NCI-H510A treated with DMSO at 0.1 percent for 48 hours (cell line): ENCODE results near the gene GPHN.
"Not testable (repeated sequence)": the region's sequence is repeated elsewhere in the genome, so short reads cannot be mapped to it uniquely, and the experiment has no call there.

ENCODE experiments used
- DNase-seq: peaks from one replicate; lab custom pipeline; 2025; lab: John Stamatoyannopoulos, UW

GPHN gene

GRCh38 chr14:67059596-67059995 is 551.6 kb downstream of the GPHN start:
- DNase-seq = no peak

GRCh38 chr14:67060546-67060945 is 552.6 kb downstream of the GPHN start:
- no peak for DNase-seq

DNA sequence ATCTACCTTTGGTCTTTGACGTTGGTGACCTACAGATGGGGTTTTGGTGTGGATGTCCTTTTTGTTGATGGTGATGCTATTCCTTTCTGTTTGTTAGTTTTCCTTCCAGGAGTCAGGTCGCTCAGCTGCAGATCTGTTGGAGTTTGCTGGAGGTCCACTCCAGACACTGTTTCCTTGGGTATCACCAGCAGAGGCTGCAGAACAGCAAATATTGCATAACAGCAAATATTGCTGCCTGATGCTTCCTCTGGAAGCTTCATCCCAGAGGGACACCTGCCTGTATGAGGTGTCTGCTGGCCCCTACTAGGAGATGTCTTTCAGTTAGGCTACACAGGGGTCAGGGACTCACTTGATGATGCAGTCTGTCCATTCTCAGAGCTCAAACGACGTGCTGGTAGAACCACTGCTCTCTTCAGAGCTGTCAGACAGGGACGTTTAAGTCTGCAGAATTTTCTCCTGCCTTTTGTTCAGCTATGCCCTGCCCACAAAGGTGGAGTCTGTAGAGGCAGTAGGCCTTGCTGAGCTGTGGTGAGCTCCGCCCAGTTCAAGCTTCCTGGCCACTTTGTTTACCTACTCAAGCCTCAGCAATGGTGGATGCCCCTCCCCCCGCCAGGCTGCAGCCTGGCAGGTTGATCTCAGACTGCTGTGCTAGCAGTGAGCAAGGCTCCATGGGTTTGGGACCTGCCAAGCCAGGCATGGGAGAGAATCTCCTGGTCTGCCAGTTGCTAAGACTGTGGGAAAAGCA is 559.3 kb downstream of the GPHN start:
- DNase-seq = not testable (repeated sequence)

DNA sequence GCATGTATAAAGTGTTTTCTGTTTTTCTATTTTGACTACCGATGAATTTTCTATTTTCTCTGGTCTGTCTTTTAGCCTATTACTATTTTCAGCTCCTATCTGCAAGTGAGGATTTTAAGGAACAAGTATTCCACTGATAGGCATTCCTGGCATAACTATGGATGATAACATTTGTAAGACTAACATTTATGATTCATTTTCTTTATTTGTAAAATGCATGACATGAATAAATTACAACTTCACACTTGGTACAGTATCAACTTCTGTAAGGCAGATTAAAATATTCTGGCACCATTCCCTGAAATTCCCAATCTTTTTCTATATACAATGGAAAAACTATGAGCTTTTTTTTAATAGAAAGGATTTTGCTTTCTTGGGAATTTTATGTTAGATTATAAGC is 560.3 kb downstream of the GPHN start:
- no peak for DNase-seq

DNA sequence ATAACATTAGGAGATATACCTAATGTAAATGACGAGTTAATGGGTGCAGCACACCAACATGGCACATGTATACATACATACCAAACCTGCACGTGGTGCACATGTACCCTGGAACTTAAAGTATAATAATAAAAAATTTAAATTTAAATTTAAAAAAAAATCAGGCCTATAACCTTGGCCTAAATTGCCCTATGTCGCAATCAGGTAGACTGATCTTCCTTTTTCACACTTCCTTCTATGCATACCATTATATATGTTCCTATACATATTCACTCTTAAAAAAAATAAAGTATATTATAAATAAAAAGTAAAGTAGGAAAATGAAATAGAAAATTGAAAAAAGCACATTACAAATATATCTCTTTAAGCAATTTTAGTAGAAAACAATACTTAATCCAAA is 563.6 kb downstream of the GPHN start:
- DNase-seq = no peak

- no peak for DNase-seq
Observed at GRCh38 chr14:67077921-67078320, 570.0 kb downstream of the GPHN start.

- DNase-seq = no peak
Observed at GRCh38 chr14:67079846-67080245, 571.9 kb downstream of the GPHN start.

- no peak for DNase-seq
Observed at GRCh38 chr14:67108230-67108629, 600.3 kb downstream of the GPHN start.

- DNase-seq = no peak
Observed at GRCh38 chr14:67111022-67111421, 603.1 kb downstream of the GPHN start.

DNA sequence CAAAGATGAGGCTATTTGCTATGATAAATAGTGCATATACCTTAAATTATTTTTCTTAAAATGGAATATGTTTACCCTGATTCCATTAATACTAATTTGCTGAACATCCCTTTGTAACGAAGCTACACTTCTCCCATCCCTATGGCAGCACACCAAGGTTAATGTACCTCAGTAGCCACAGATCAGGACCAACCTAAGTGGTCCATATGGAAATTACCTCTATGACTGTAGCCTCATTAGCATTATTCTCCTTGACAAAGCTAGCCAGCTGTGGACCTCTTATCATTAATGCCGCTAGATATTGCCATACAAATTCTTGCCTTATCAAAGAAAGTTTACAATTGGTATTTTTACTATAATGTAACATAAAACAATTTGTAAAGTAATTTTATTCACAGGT is 604.4 kb downstream of the GPHN start:
- no peak for DNase-seq

GRCh38 chr14:67127174-67127573 is 619.2 kb downstream of the GPHN start:
- no peak for DNase-seq

DNA sequence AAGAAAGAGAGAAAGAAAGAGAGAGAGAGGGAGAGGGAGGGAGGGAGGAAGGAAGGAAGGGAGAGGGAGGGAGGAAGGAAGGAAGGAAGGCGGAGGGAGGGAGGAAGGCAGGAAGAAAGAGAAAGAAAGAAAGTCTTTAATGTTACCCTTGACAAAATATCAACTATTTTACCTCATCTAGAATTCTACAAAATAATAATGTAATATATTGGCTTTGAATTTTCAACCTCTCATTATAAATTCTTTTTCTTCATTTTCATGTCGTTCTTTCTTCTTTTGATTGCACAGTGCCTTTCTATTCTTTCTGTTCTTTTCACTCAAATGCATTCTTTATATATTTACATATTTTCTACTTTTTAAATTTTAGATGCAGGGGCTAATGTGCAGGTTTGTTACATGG is 621.8 kb downstream of the GPHN start:
- no peak for DNase-seq

GRCh38 chr14:67131691-67132090 is 623.7 kb downstream of the GPHN start:
- DNase-seq = no peak

- DNase-seq = no peak
Observed at GRCh38 chr14:67133144-67133543, 625.2 kb downstream of the GPHN start.

DNA sequence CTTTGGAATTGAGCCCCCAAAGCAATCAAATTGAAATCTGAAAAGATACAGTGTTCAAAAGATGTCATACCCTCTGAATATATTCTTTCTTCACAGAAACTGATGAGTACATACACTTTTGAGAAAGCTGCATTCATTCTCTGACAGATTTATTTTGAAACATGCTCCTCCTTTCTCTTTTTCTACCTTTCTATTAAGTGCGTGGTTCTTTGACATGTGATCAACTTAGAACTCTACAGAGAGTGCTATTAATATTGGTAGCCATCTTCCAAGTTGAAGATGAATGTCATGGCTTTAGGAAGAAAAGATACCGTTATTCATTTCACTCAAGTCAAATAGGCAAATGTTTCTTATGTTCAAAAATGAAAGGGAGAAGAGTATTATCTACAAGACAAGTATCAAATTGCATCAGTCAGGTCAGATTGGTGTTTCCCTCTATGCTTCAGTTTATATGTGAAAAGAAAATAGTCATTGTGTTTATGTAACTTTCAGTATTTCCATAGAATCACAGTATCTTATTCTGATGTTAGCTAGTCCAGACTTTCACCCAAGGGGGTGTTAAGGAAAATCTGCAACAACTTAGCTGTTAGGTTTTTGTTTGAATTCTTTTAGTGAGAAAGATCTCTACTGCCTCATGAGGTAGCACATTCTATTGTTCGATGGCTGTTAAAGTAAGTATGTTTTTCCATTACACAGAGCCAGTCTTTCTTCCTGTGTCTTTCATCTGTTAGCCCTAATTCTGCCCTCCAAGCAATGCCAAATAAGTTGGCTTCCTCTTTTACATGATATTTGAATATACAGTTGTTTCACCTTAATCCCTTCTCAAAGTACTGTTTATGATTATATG is 625.9 kb downstream of the GPHN start:
- DNase-seq = no peak

DNA sequence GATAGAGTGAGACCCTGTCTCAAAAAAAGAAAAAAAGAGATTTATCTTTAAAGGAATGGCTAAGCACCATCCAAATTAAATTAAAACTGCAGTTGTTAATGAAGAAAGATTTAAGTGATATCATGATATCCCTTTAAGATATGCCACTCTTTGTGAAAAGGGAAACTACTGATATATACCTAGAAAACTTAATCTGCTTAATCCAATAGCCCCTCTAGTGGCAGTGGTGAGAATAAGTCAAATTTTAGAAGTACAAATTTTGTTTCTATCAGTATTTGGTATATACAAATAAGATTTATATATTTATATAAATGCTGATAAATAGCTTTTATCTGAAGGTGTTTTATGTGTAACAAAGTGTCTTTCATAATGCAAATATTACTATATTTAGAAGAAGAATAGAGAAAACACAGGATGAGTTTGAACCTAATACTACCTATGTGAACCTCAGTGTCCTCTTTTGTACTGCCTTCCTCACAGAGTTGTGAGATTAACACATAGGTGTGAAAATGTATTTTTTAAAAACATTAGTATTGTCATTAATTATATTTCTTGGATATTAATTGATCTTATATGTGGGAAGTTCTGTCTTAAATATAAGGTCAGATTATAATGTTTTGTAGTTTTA is 629.9 kb downstream of the GPHN start:
- DNase-seq = no peak

DNA sequence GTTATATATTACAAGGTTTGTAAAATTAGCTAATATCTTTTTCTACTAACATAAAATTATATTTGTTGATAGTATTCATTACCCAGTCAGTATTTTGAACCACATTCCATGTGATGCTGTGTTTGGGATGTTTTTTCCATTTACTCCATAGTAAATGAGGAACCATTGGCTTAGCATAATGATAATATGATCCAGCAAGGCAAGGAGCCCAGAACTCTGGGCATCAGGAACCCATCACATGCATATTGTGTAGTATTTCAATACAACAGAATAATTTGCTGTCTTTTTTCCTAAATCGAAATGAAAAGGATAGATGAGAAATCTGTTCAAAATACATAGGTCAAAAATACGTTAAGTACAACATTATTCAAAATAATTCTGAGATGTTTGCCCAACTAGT is 632.6 kb downstream of the GPHN start:
- DNase-seq = no peak

- DNase-seq = no peak
Observed at GRCh38 chr14:67141146-67141900, 633.4 kb downstream of the GPHN start.

- no peak for DNase-seq
Observed at GRCh38 chr14:67151082-67151666, 643.2 kb downstream of the GPHN start.

- DNase-seq = no peak
Observed at GRCh38 chr14:67158566-67158965, 650.6 kb downstream of the GPHN start.

GRCh38 chr14:67162385-67162784 is 654.4 kb downstream of the GPHN start:
- no peak for DNase-seq

DNA sequence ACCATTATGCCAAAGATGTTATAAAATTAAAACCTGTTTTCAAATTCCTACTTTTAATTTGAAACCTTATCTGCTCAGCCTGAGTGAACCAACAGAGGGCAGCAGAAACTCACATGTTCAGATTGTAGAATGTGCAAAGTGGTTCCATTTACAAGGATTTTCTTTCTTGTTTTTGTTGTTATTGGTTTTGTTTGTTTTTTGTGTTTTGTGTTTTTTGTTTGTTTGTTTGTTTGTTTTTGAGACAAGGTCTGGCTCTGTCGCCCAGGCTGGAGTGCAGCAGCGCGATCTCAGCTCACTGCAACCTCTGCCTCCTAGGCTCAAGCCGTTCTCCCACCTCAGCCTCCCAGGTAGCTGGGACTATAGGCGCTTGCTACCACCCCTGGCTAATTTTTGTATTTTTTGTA is 658.5 kb downstream of the GPHN start:
- peak; percentile 34 for DNase-seq
